Natural killer cell (primary cell): ENCODE measurements around the gene AXIN1. TPM values are rescaled to one million over a fixed set of nuclear protein-coding genes. Genes with fewer than 3 reads are reported as not detected.

ENCODE experiments used
- ATAC-seq, 3 donors: fragments of 150-1000 bp in 2 of 3; fragments of 200-7000 bp in 1 of 3; cut with Tn5 transposase; 1 replicate in 1 of 3; 2 replicates in 2 of 3; pipeline ENCODE4 v1.10.0; 2021; ENCODE audit warnings: mild to moderate bottlenecking in 2 of 3, moderate library complexity in 2 of 3
- DNase-seq, 2 donors: peaks; one replicate each; pipeline versions ENCODE4 v3.0.0 to v3.0.0-alpha.2; 2013 to 2021; ENCODE audit warnings: mixed read lengths in 1 of 2
- H3K27ac ChIP-seq: one replicate; pipeline ENCODE4 v1.5.1; 2013; ENCODE audit warnings: mild to moderate bottlenecking, low read length
- H3K27me3 ChIP-seq: one replicate; pipeline ENCODE4 v1.6.1; 2013; ENCODE audit warnings: low read length; ENCODE audit not compliant: control insufficient read depth, insufficient read depth
- H3K36me3 ChIP-seq: one replicate; pipeline ENCODE4 v1.6.1; 2013; ENCODE audit warnings: low read length; ENCODE audit not compliant: control insufficient read depth, insufficient read depth
- H3K4me1 ChIP-seq: one replicate; pipeline ENCODE4 v1.6.1; 2013; ENCODE audit warnings: low read length; ENCODE audit not compliant: control insufficient read depth, insufficient read depth
- H3K4me3 ChIP-seq: one replicate; pipeline ENCODE4 v1.5.1; 2013; ENCODE audit warnings: low read length
- H3K9me3 ChIP-seq: one replicate; pipeline ENCODE4 v1.6.1; 2013; ENCODE audit warnings: low read length; ENCODE audit not compliant: control insufficient read depth, insufficient read depth
- H3K27ac Mint-ChIP-seq, 2 donors: one replicate each; pipeline ENCODE4 v1.8.0; 2022; ENCODE audit warnings: mild to moderate bottlenecking in 2 of 2, mixed read lengths in 2 of 2, moderate library complexity in 1 of 2
- H3K27me3 Mint-ChIP-seq, 2 donors: one replicate each; pipeline ENCODE4 v1.8.0; 2022; ENCODE audit warnings: low read depth in 2 of 2, mixed read lengths in 2 of 2
- H3K36me3 Mint-ChIP-seq: one replicate; pipeline ENCODE4 v1.8.0; 2022; ENCODE audit warnings: mixed read lengths
- H3K4me1 Mint-ChIP-seq, 2 donors: one replicate each; pipeline ENCODE4 v1.8.0; 2022; ENCODE audit warnings: mixed read lengths in 2 of 2
- H3K4me3 Mint-ChIP-seq: one replicate; pipeline ENCODE4 v1.8.0; 2022; ENCODE audit warnings: mild to moderate bottlenecking, moderate library complexity, mixed read lengths
- H3K9me3 Mint-ChIP-seq, 2 donors: one replicate each; pipeline ENCODE4 v1.8.0; 2022; ENCODE audit warnings: mixed read lengths in 2 of 2
- WGBS: methylation state at CpG from one replicate; pipeline ENCODE4 v1.1.7; 2013; ENCODE audit warnings: missing lambda C conversion rate; ENCODE audit not compliant: insufficient coverage; 5-methylcytosine and 5-hydroxymethylcytosine counted together
- intact Hi-C: fragments of 100-400 bp; cut with micrococcal nuclease; formaldehyde crosslinking; loops from one replicate; pipeline ENCODE4 v1.14.2; 2022
- total RNA-seq, 4 donors: library from RNA; stranded (reverse); fragments of 120-200 nt in 1 of 4; gene quantifications; one replicate each; pipeline versions ENCODE4 v1.2.3 to v1.2.4, GENCODE V29; 2013 to 2022
- TF ChIP-seq, protein P1 (sequence below): fragments of 200-600 bp; IDR thresholded peaks from one replicate; pipeline ENCODE4 v1.8.0; 2022; ENCODE audit warnings: antibody characterized with exemption

AXIN1 gene
- total RNA-seq, 3 donors from 2014 or later (not counting 1 experiment from before 2014, with no cell fraction given): 100 to 122 (median 106) TPM

DNA sequence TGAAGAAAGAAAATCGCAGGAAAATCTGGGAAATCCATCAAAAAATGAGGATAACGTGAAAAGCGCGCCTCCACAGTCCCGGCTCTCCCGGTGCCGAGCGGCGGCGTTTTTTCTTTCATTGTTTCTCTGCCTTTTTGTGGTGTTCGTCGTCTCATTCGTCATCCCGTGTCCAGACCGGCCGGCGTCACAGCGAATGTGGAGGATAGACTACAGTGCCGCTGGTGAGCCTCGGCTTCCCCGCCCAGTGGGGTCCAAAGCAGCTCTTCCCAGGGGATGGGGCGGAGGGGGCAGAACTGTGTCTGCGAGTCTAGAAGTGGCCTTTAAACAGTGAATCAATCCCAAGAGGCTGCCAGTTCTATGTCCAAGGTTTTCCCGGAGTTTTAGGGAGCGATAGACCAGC is 98.1 kb downstream of the AXIN1 start:
- ATAC-seq: no peak
- WGBS: 98% methylated on average over 25 of the region's 25 CpGs
- Histone ChIP-seq H3K4me3 (no peak overlapping the region), H3K27ac (no peak overlapping the region), H3K4me1 (peaks cover 37% of the 10 kb centered on the region), H3K9me3 (no peaks in the 10 kb centered on the region), H3K36me3 (peaks cover 5% of the 10 kb centered on the region), H3K27me3 (no peaks in the 10 kb centered on the region)
- Mint-ChIP-seq H3K27ac (no peak overlapping the region), H3K36me3 (peaks cover 8% of the 10 kb centered on the region), H3K4me1 (peaks cover 17 to 39% of the 10 kb centered on the region in 2 donors), H3K27me3 (no peaks in the 10 kb centered on the region), H3K9me3 (no peaks in the 10 kb centered on the region), H3K4me3 (no peak overlapping the region)
- DNase-seq: no peak
- TF ChIP-seq, protein P1, sequence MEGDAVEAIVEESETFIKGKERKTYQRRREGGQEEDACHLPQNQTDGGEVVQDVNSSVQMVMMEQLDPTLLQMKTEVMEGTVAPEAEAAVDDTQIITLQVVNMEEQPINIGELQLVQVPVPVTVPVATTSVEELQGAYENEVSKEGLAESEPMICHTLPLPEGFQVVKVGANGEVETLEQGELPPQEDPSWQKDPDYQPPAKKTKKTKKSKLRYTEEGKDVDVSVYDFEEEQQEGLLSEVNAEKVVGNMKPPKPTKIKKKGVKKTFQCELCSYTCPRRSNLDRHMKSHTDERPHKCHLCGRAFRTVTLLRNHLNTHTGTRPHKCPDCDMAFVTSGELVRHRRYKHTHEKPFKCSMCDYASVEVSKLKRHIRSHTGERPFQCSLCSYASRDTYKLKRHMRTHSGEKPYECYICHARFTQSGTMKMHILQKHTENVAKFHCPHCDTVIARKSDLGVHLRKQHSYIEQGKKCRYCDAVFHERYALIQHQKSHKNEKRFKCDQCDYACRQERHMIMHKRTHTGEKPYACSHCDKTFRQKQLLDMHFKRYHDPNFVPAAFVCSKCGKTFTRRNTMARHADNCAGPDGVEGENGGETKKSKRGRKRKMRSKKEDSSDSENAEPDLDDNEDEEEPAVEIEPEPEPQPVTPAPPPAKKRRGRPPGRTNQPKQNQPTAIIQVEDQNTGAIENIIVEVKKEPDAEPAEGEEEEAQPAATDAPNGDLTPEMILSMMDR: no peak
- intact Hi-C loops: no loop called here

DNA sequence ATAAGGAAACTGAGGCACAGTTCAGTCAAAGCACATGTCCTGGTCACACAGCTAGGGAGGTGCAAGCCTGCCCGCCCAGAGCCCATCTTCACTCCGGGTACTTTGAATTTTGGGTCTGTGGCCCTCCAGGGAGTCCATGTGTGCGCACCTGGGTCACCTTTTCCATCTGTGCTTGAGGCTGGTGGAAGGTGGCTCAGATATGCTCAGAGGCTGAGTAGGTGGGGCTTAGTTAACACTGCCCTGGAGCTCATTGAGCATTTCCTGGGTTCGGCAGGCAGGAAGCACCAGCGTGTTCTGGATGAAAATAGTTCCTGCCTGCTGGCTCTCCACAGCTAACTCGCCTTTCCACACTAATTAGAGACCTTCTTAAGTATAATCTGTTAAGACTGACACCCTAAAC is 98.7 kb downstream of the AXIN1 start:
- H3K4me3 Mint-ChIP-seq: no peak overlapping the region
- intact Hi-C loops: loop anchor here (2.0 kb wide), 1 partner anchor 19 kb away; the partner anchor contains the start of gene FAM234A

DNA sequence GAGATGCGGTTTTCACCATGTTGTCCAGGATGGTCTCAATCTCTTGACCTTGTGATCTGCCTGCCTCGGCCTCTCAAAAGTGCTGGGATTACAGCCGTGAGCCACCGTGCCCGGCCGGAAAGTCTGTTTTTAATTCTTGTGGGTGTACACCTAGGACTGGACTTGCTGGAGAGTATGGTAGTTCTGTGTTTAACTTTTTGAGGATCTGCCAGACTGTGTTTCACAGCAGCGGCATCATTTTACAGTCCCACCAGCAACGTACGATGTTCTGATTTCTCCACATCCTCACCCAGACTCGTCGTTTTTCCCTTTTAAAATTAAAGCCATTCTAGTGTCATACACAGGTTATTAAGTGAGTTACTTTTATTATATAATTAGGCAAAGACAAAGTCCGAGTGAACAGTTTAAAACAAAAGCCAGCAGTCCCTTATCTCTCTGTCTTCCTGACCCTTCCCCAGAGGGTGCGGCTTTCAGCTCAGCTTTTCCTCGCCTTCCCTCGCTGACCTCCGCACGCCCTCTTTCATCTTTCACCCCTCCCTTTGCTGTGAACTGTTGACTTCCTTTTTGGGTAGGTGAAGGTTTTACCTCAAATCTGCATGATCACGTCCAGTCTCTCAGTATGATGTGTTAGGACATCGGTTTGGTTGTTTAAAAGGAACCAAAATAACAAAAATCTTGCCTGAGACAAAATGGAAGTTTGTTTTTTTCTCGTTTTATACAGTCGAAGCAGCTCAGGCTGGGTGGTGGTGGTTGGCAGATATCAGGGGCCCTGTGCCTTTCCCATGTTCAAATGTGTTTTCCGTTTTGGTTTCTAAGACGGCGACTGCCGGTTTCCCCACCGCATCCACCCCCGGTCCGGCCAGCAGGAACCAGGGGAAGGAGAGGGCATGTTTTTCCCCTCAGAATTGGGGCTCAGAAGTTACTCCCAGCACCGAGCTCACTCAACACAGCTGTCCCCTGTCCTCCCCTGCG is 99.9 kb downstream of the AXIN1 start:
- 36% methylated on average over 19 of the region's 30 CpGs for WGBS
- H3K27ac ChIP-seq: peak overlapping the region; percentile 75
- H3K4me3 ChIP-seq: peak overlapping the region; percentile 28
- no peaks in the 10 kb centered on the region for H3K9me3 ChIP-seq
- peak overlapping the region; percentile 88 to 90 for H3K27ac Mint-ChIP-seq
- intact Hi-C loops: loop anchor here (2.0 kb wide), 1 partner anchor 18 kb away; the partner anchor contains the start of gene FAM234A
- H3K36me3 ChIP-seq: peaks cover 3% of the 10 kb centered on the region
- DNase-seq (peak in 1 of 2 donors; percentile 54), ATAC-seq (peak; percentile 58 to 80 (median 77))
- peaks cover 26% of the 10 kb centered on the region for H3K4me1 ChIP-seq
- no peaks in the 10 kb centered on the region for H3K27me3 ChIP-seq
- peaks cover 9 to 36% of the 10 kb centered on the region in 2 donors for H3K4me1 Mint-ChIP-seq
- peak overlapping the region; percentile 90 for H3K4me3 Mint-ChIP-seq
- no peaks in the 10 kb centered on the region for H3K9me3 Mint-ChIP-seq
- H3K36me3 Mint-ChIP-seq: peaks cover 8% of the 10 kb centered on the region
- H3K27me3 Mint-ChIP-seq: no peaks in the 10 kb centered on the region
- TF ChIP-seq, protein P1: no peak

More for the DNA sequence above, 98.7 kb downstream of the AXIN1 start:
- 65% methylated on average over 6 of the region's 6 CpGs for WGBS
- Mint-ChIP-seq H3K27ac (peak overlapping the region; percentile 88 to 90), H3K36me3 (peaks cover 8% of the 10 kb centered on the region), H3K4me1 (peaks cover 11 to 32% of the 10 kb centered on the region in 2 donors), H3K9me3 (no peaks in the 10 kb centered on the region), H3K27me3 (no peaks in the 10 kb centered on the region)
- DNase-seq (peak in 1 of 2 donors; percentile 36), ATAC-seq (no peak)
- Histone ChIP-seq H3K27me3 (no peaks in the 10 kb centered on the region), H3K4me3 (no peak overlapping the region), H3K36me3 (peaks cover 3% of the 10 kb centered on the region), H3K9me3 (no peaks in the 10 kb centered on the region), H3K4me1 (peaks cover 30% of the 10 kb centered on the region), H3K27ac (no peak overlapping the region)
- TF ChIP-seq, protein P1: no peak
